ENCODE measurements around the gene FCHSD1. TPM values are rescaled to one million over a fixed set of nuclear protein-coding genes. Genes with fewer than 3 reads are reported as not detected.

FCHSD1 gene
- polyA plus RNA-seq, 1 donor from 2014 or later: 9.9 TPM

- peaks cover 10 to 14% (median 12%) of the 10 kb centered on the region in 3 donors for H3K4me1 Mint-ChIP-seq
- peaks cover 3% of the 10 kb centered on the region for H3K27me3 Mint-ChIP-seq
- peak within 1 kb of the TSS in 2 of 3 donors; percentile 77 to 82 for H3K27ac Mint-ChIP-seq
- H3K36me3 Mint-ChIP-seq: peaks cover 4% of the 10 kb centered on the region
- no peaks in the 10 kb centered on the region for H3K9me3 Mint-ChIP-seq
- H3K4me3 Mint-ChIP-seq: peak within 1 kb of the TSS; percentile 76 to 91 (median 83)
These were observed 30.8 kb upstream of the FCHSD1 start, which contains the start of gene ARAP3 for GRCh38 chr5:141681695-141682641. Gene ARAP3, minus strand, starts transcription at chr5:141682230. Its CDS starts 1,744 bp downstream, at chr5:141680486.

DNA sequence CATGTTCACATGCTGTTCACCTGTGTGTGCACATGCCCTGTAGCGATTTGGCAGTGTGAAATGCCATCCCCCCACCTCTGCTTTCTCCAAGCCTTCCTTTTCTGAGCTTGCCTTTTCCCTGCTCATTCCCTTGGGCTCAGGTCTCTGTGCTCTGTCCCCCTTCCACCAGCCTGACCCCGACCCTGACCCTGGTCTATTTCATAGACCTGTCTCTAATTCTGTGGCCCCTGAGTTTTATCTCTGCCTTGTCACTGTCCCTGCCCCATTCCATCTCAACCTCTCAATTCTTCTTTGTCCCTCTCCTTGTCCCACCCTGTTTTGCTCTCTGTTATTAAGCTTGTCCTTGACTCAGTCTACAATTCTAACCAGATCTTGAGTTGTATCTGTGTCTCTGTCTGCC, 30.1 kb upstream of the FCHSD1 start:
- peaks cover 3% of the 10 kb centered on the region for H3K27me3 Mint-ChIP-seq
- H3K9me3 Mint-ChIP-seq: no peaks in the 10 kb centered on the region
- H3K4me1 Mint-ChIP-seq: peaks cover 10 to 14% (median 12%) of the 10 kb centered on the region in 3 donors
- H3K4me3 Mint-ChIP-seq: peak overlapping the region; percentile 57 to 67 (median 60)
- no peaks in the 10 kb centered on the region for H3K36me3 Mint-ChIP-seq
- peak overlapping the region in 1 of 3 donors; percentile 9 for H3K27ac Mint-ChIP-seq

DNA sequence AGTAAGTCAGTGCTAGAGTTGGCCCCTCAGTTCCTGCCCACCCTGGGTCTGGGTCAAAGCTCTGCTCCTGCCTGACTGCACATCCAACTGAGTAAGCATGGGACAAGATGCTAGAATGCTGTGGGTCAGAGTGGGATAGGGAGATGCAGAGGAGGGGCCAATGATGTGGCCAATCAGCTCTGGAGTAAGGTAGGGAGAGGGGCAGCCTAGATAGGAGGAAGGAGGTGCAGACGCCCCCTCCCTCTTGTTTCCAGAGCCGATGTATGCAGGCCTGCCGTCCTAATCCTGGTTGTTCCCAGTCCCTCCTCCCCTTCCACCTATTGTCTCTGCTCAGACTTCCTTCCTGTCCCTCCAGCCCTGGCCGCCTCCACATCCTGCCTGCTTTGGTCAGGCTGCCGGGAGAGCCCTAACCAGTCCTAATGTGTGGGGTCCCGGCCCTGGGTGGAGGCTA, 29.6 kb upstream of the FCHSD1 start:
- no peak overlapping the region for H3K4me3 Mint-ChIP-seq

DNA sequence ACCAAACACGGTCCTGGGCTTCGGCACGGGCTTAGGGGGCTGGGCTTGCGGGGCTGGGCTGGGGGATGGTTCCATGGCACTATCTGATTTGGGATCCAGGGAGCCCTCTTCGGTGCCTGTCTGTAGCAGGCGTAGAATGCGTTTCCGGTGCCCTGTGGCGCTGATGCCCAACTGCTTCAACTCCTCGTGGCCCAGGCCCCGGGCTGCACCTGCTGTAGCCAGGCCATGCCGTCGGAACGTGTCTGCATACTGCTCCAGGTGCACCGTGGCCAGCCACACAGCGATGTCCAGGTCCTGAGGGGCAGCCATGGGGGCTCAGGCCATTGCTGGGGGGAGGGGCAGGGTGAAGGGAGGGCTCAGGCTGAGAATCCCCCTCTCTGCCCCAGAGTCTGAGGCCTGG, 29.0 kb upstream of the FCHSD1 start:
- H3K27ac Mint-ChIP-seq: no peak overlapping the region
- no peak overlapping the region for H3K4me3 Mint-ChIP-seq
- no peaks in the 10 kb centered on the region for H3K36me3 Mint-ChIP-seq
- H3K27me3 Mint-ChIP-seq: peaks cover 3% of the 10 kb centered on the region
- peaks cover 10 to 14% (median 12%) of the 10 kb centered on the region in 3 donors for H3K4me1 Mint-ChIP-seq
- H3K9me3 Mint-ChIP-seq: no peaks in the 10 kb centered on the region

More for the DNA sequence above, 29.6 kb upstream of the FCHSD1 start:
- peaks cover 10 to 14% (median 12%) of the 10 kb centered on the region in 3 donors for H3K4me1 Mint-ChIP-seq
- H3K36me3 Mint-ChIP-seq: no peaks in the 10 kb centered on the region
- H3K27ac Mint-ChIP-seq: no peak overlapping the region
- H3K9me3 Mint-ChIP-seq: no peaks in the 10 kb centered on the region
- peaks cover 3% of the 10 kb centered on the region for H3K27me3 Mint-ChIP-seq

GRCh38 chr5:141677415-141677814, 26.2 kb upstream of the FCHSD1 start:
- H3K9me3 Mint-ChIP-seq: peaks cover 0 to 2% (median 0%) of the 10 kb centered on the region in 3 donors
- peaks cover 7% of the 10 kb centered on the region for H3K27me3 Mint-ChIP-seq
- H3K27ac Mint-ChIP-seq: no peak overlapping the region
- H3K36me3 Mint-ChIP-seq: no peaks in the 10 kb centered on the region
- H3K4me1 Mint-ChIP-seq: peaks cover 0 to 6% (median 3%) of the 10 kb centered on the region in 3 donors
- no peak overlapping the region for H3K4me3 Mint-ChIP-seq

- no peak overlapping the region for H3K4me3 Mint-ChIP-seq
- peaks cover 0 to 2% (median 0%) of the 10 kb centered on the region in 3 donors for H3K9me3 Mint-ChIP-seq
- H3K27me3 Mint-ChIP-seq: peaks cover 7% of the 10 kb centered on the region
- H3K4me1 Mint-ChIP-seq: peaks cover 0 to 1% (median 0%) of the 10 kb centered on the region in 3 donors
- H3K27ac Mint-ChIP-seq: no peak overlapping the region
- no peaks in the 10 kb centered on the region for H3K36me3 Mint-ChIP-seq
These were observed 24.5 kb upstream of the FCHSD1 start for GRCh38 chr5:141675672-141676071.

- no peak overlapping the region for H3K4me3 Mint-ChIP-seq
- H3K9me3 Mint-ChIP-seq: peaks cover 0 to 2% (median 0%) of the 10 kb centered on the region in 3 donors
- peaks cover 0 to 1% (median 0%) of the 10 kb centered on the region in 3 donors for H3K4me1 Mint-ChIP-seq
- H3K36me3 Mint-ChIP-seq: no peaks in the 10 kb centered on the region
- H3K27me3 Mint-ChIP-seq: peaks cover 7% of the 10 kb centered on the region
- H3K27ac Mint-ChIP-seq: no peak overlapping the region
These were observed 23.5 kb upstream of the FCHSD1 start for GRCh38 chr5:141674747-141675146.

- H3K27me3 Mint-ChIP-seq: peaks cover 3% of the 10 kb centered on the region
- no peak overlapping the region for H3K27ac Mint-ChIP-seq
- H3K4me1 Mint-ChIP-seq: no peaks in the 10 kb centered on the region
- H3K36me3 Mint-ChIP-seq: peaks cover 1% of the 10 kb centered on the region
- H3K9me3 Mint-ChIP-seq: peaks cover 0 to 2% (median 0%) of the 10 kb centered on the region in 3 donors
- H3K4me3 Mint-ChIP-seq: no peak overlapping the region
These were observed 21.9 kb upstream of the FCHSD1 start for GRCh38 chr5:141672841-141673813.

GRCh38 chr5:141672071-141672840, 21.0 kb upstream of the FCHSD1 start:
- Mint-ChIP-seq H3K27me3 (peaks cover 3% of the 10 kb centered on the region), H3K36me3 (peaks cover 1% of the 10 kb centered on the region), H3K4me1 (no peaks in the 10 kb centered on the region), H3K27ac (no peak overlapping the region), H3K4me3 (no peak overlapping the region), H3K9me3 (peaks cover 0 to 2% (median 0%) of the 10 kb centered on the region in 3 donors)

DNA sequence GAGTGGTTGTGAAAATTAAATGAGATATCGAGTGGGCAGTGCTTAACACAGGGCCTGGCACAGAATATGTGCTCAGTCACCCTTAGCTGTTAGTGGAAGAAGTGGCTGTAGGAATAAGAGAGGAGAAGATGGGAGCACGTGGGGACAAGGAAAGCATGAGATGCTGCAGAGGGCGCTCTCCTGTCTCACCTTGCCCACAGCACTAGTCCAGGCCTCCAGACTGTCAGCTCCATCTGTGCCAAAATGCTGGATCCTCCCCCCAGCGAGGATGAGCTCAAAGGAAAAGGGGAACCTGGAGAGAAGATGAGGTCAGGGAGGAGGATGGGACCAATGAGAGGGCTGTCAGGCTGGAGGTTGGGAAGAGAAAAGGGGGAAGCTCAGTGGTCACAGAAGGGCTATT, 18.3 kb upstream of the FCHSD1 start:
- peaks cover under 1% of the 10 kb centered on the region for H3K27me3 Mint-ChIP-seq

DNA sequence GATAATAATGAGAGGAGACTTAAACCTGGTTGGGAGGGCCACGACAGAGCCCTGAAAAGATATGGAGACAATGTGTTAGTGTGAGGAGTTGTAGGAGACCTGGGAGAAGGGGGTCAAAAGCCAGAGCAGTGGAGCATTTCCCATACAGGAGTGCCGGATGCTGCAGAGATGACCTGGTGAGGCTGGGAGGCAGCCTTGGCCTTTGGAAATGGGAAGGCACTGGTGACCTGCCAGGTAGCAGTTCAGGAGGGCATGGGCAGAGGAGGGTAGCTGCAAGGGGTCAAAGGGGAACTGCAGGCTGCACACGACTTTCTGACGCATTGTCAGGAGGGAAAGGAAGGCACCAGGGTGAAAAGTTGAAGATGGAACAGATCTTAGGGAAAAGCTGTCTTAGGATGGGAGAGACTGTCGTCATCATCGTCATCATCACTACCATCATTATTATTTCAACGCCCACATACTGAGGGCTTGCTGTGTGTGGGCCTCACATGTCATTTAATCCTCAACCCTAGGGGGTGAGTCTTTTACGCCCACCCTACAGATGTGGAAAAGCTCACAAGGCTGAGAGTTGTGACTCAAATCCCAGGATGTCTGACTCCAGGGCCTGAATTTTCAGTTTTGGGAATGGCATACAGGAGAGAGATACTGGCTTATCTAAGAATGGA, 17.5 kb upstream of the FCHSD1 start:
- Mint-ChIP-seq H3K4me3 (no peak overlapping the region), H3K9me3 (no peaks in the 10 kb centered on the region), H3K27ac (no peak overlapping the region), H3K36me3 (peaks cover 1% of the 10 kb centered on the region), H3K27me3 (no peaks in the 10 kb centered on the region), H3K4me1 (peaks cover 5 to 6% (median 6%) of the 10 kb centered on the region in 3 donors)

More for the DNA sequence above, 18.3 kb upstream of the FCHSD1 start:
- no peaks in the 10 kb centered on the region for H3K9me3 Mint-ChIP-seq
- H3K27ac Mint-ChIP-seq: no peak overlapping the region
- H3K36me3 Mint-ChIP-seq: peaks cover 1% of the 10 kb centered on the region
- peaks cover 5 to 6% (median 6%) of the 10 kb centered on the region in 3 donors for H3K4me1 Mint-ChIP-seq
- no peak overlapping the region for H3K4me3 Mint-ChIP-seq

- Mint-ChIP-seq H3K9me3 (no peaks in the 10 kb centered on the region), H3K27me3 (no peaks in the 10 kb centered on the region), H3K27ac (no peak overlapping the region), H3K36me3 (peaks cover 1% of the 10 kb centered on the region), H3K4me1 (peaks cover 5 to 6% (median 6%) of the 10 kb centered on the region in 3 donors), H3K4me3 (no peak overlapping the region)
These were observed 15.1 kb upstream of the FCHSD1 start for GRCh38 chr5:141665995-141666940.

Data from IgD-negative memory B cell (primary cell).